GM12864 (cell line): ENCODE results near the gene RNF220.

Experiments used
- DNase-seq: peaks from one replicate; pipeline ENCODE4 v3.0.0-alpha.2; 2011; ENCODE audit warnings: low read depth
- H3K4me3 ChIP-seq: 2 replicates; pipeline ENCODE4 v1.5.1; 2011; ENCODE audit warnings: mild to moderate bottlenecking, low read depth, low read length, control low read depth
- CTCF ChIP-seq: IDR thresholded peaks from 2 replicates; pipeline ENCODE4 v1.5.1; 2011; ENCODE audit warnings: low read depth, mild to moderate bottlenecking, moderate library complexity, low read length, control low read depth, inconsistent platforms; ENCODE audit errors: missing control alignments

RNF220 gene

DNA sequence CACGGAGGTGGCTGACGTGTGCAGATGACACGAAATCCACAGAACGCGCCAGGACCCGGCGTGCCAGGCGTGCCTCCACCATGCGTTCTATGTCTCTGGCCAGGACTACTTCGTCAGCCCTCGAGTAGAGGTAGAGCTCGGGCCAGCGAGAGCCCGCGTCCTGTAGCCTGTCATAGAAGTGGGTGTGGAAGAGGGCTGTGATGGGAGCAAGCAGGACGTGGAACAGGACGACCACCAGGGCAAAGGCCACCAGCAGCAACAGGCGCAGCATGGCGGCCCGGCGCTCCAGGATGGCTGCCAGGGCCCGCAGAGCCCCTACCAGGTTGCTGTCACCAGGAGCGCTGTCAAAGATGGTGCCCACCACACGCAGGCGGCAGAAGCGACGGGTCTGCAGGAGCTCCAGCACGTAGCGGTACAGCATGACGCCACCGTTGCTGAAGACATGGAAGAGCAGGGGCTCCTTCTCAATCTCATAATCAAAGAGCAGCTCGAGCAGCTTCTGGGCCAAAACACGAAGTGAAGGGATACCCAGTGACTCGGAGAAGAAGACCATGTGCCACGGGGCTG is 249.6 kb downstream of the RNF220 start:
- TF ChIP-seq CTCF = no peak
- DNase-seq = no peak
- H3K4me3 ChIP-seq = no peak overlapping the region

- DNase-seq = no peak
- no peak overlapping the region for H3K4me3 ChIP-seq
- TF ChIP-seq CTCF = peak; percentile 80
Observed at GRCh38 chr1:44655609-44656008, 250.6 kb downstream of the RNF220 start.

- no peak overlapping the region for H3K4me3 ChIP-seq
- DNase-seq = no peak
- TF ChIP-seq CTCF = no peak
Observed at GRCh38 chr1:44659566-44659965, 254.5 kb downstream of the RNF220 start.

- no peak for DNase-seq
- no peak overlapping the region for H3K4me3 ChIP-seq
- no peak for TF ChIP-seq CTCF
Observed at GRCh38 chr1:44660176-44660575, 255.1 kb downstream of the RNF220 start.

- no peak for DNase-seq
- TF ChIP-seq CTCF = no peak
- H3K4me3 ChIP-seq = no peak overlapping the region
Observed at GRCh38 chr1:44661781-44662682, 257.0 kb downstream of the RNF220 start.

DNA sequence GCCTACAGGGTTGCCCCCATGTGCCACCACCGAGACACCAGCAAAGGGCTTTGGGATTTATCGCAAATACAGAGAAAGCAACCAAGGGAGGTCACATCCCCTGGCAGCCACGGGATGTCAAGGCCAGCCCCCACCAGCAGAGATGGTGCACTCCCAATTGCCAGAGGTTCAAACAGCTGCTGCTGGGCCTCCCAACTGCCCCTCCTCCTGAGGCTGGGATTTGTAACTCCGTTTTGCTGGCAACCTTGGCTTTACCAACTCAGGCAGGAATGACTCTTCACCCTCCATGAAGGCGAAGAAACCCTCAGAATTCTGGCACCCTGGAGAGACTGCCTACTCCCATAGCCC is 257.6 kb downstream of the RNF220 start:
- no peak for DNase-seq
- TF ChIP-seq CTCF = no peak
- no peak overlapping the region for H3K4me3 ChIP-seq

- TF ChIP-seq CTCF = no peak
- DNase-seq = no peak
- H3K4me3 ChIP-seq = no peak overlapping the region
Observed at GRCh38 chr1:44663417-44663816, 258.4 kb downstream of the RNF220 start.
